HG03442 (cell line): ENCODE results near the gene MIAT.

Experiments
- ATAC-seq: cut with Tn5 transposase; IDR thresholded peaks from one replicate; pipeline ENCODE4 v1.9.1; 2021; ENCODE audit warnings: mild to moderate bottlenecking, moderate library complexity; ENCODE audit not compliant: unreplicated experiment

MIAT gene

DNA sequence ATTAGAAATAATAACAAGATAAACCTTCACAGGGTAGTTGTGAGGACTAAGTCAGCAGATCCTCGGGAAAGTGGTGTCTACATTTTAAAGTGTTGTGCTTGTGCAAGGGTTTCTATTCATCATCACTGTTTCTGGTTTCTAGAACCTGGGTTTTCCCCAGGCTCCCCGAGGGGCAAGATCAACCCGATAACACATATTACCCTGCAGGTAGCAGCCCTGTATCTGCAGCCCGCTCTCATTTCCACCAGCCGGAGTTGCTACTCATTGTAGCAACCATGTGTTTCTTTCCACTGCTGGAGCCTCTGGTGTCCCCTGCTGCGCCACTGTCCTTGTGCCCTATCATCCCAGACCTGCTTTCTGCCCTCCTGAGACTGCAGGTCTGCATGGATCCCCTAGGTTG is 67.0 kb downstream of the MIAT start:
- ATAC-seq = no peak

DNA sequence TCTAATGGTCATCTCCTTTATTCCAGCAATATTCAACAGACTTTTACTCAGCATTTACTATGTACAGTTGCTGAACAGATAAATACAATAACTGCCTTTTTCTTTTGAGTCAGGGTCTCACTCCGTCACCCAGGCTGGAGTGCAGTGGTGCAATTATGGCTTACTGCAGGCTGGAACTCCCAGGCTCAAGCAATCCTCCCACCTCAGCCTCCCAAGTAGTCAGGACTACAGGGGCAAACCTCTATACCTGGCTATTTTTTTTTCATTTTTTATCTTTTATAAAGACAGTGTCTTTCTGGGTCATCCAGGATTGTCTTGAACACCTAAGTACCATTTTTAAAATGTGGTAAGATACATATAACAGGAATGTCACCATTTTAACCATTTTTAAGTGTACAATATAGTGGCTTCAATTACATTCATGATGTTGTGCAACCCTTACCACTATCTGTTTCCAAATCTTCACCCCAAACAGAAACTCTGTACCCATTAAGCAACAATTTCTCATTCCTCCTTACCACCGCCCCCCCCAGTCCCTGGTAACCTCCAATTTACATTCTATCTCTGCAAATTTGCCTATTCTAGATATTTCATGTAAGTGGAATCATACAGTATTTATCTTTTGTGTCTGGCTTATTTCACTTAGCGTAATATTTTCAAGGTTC is 67.8 kb downstream of the MIAT start:
- ATAC-seq = no peak
